T-helper 2 cell treated with Interferon-gamma antibody and Interleukin-4, amounts not matched to agents 5 μg/mL and 100 μg/mL, for 36 hours (primary cell): ENCODE measurements around the gene AIFM2.
"Not testable (repeated sequence)": the region's sequence is repeated elsewhere in the genome, so short reads cannot be mapped to it uniquely, and the experiment has no call there.

Experiments
- DNase-seq: peaks from one replicate; pipeline ENCODE4 v3.0.0; 2021; ENCODE audit warnings: low spot score
- H3K27ac Mint-ChIP-seq: one replicate; pipeline ENCODE4 v1.8.0; 2021; ENCODE audit warnings: mild to moderate bottlenecking, mixed read lengths
- H3K27me3 Mint-ChIP-seq: one replicate; pipeline ENCODE4 v1.8.0; 2021; ENCODE audit warnings: low read depth, mixed read lengths
- H3K36me3 Mint-ChIP-seq: one replicate; pipeline ENCODE4 v1.8.0; 2021; ENCODE audit warnings: low read depth, mixed read lengths
- H3K4me1 Mint-ChIP-seq: one replicate; pipeline ENCODE4 v1.8.0; 2021; ENCODE audit warnings: low read depth, mixed read lengths
- H3K4me3 Mint-ChIP-seq: one replicate; pipeline ENCODE4 v1.8.0; 2022; ENCODE audit warnings: mild to moderate bottlenecking, moderate library complexity, mixed read lengths
- H3K9me3 Mint-ChIP-seq: one replicate; pipeline ENCODE4 v1.8.0; 2021; ENCODE audit warnings: mixed read lengths

Gene AIFM2

GRCh38 chr10:70123166-70123565 is 9.5 kb downstream of the AIFM2 start:
- H3K9me3 Mint-ChIP-seq, H3K4me1 Mint-ChIP-seq, H3K4me3 Mint-ChIP-seq, DNase-seq, H3K36me3 Mint-ChIP-seq, H3K27ac Mint-ChIP-seq, H3K27me3 Mint-ChIP-seq: not testable (repeated sequence)

- Mint-ChIP-seq H3K27ac (no peak overlapping the region), H3K4me3 (no peak overlapping the region), H3K36me3 (no peaks in the 10 kb centered on the region), H3K9me3 (no peaks in the 10 kb centered on the region), H3K4me1 (no peaks in the 10 kb centered on the region), H3K27me3 (no peaks in the 10 kb centered on the region)
- DNase-seq = no peak
Measured at GRCh38 chr10:70122742-70123141, 9.9 kb downstream of the AIFM2 start.

GRCh38 chr10:70121281-70121949 is 11.2 kb downstream of the AIFM2 start:
- H3K4me3 Mint-ChIP-seq = no peak overlapping the region
- DNase-seq = no peak
- H3K27me3 Mint-ChIP-seq = no peaks in the 10 kb centered on the region
- H3K36me3 Mint-ChIP-seq = no peaks in the 10 kb centered on the region
- H3K4me1 Mint-ChIP-seq = no peaks in the 10 kb centered on the region
- no peaks in the 10 kb centered on the region for H3K9me3 Mint-ChIP-seq
- H3K27ac Mint-ChIP-seq = no peak overlapping the region

- DNase-seq = no peak
- Mint-ChIP-seq H3K27ac (no peak overlapping the region), H3K27me3 (no peaks in the 10 kb centered on the region), H3K36me3 (no peaks in the 10 kb centered on the region), H3K4me1 (peaks cover 3% of the 10 kb centered on the region), H3K4me3 (no peak overlapping the region), H3K9me3 (no peaks in the 10 kb centered on the region)
Measured at GRCh38 chr10:70120417-70120816, 12.2 kb downstream of the AIFM2 start.

- DNase-seq = no peak
- no peak overlapping the region for H3K4me3 Mint-ChIP-seq
- H3K36me3 Mint-ChIP-seq = no peaks in the 10 kb centered on the region
- H3K4me1 Mint-ChIP-seq = peaks cover 3% of the 10 kb centered on the region
- H3K9me3 Mint-ChIP-seq = no peaks in the 10 kb centered on the region
- no peak overlapping the region for H3K27ac Mint-ChIP-seq
- no peaks in the 10 kb centered on the region for H3K27me3 Mint-ChIP-seq
Measured at GRCh38 chr10:70119623-70120022, 13.0 kb downstream of the AIFM2 start.

- no peaks in the 10 kb centered on the region for H3K27me3 Mint-ChIP-seq
- no peak overlapping the region for H3K4me3 Mint-ChIP-seq
- peaks cover 3% of the 10 kb centered on the region for H3K4me1 Mint-ChIP-seq
- H3K27ac Mint-ChIP-seq = no peak overlapping the region
- H3K36me3 Mint-ChIP-seq = no peaks in the 10 kb centered on the region
- DNase-seq = no peak
- H3K9me3 Mint-ChIP-seq = no peaks in the 10 kb centered on the region
Measured at GRCh38 chr10:70119197-70119596, 13.4 kb downstream of the AIFM2 start.

GRCh38 chr10:70118196-70118595 is 14.4 kb downstream of the AIFM2 start:
- Mint-ChIP-seq H3K4me1 (peaks cover 3% of the 10 kb centered on the region), H3K27ac (no peak overlapping the region), H3K4me3 (no peak overlapping the region), H3K9me3 (no peaks in the 10 kb centered on the region), H3K36me3 (no peaks in the 10 kb centered on the region), H3K27me3 (no peaks in the 10 kb centered on the region)
- no peak for DNase-seq

- Mint-ChIP-seq H3K4me1 (peaks cover 3% of the 10 kb centered on the region), H3K27ac (no peak overlapping the region), H3K36me3 (no peaks in the 10 kb centered on the region), H3K4me3 (no peak overlapping the region), H3K9me3 (no peaks in the 10 kb centered on the region), H3K27me3 (no peaks in the 10 kb centered on the region)
- DNase-seq = no peak
Measured at GRCh38 chr10:70117646-70118045, 15.0 kb downstream of the AIFM2 start.

- H3K36me3 Mint-ChIP-seq = peaks cover 2% of the 10 kb centered on the region
- no peaks in the 10 kb centered on the region for H3K27me3 Mint-ChIP-seq
- DNase-seq = peak; percentile 34
- no peaks in the 10 kb centered on the region for H3K9me3 Mint-ChIP-seq
- H3K4me1 Mint-ChIP-seq = peaks cover 3% of the 10 kb centered on the region
- H3K4me3 Mint-ChIP-seq = no peak overlapping the region
- H3K27ac Mint-ChIP-seq = no peak overlapping the region
Measured at GRCh38 chr10:70115948-70116682, 16.5 kb downstream of the AIFM2 start.

GRCh38 chr10:70114902-70115301 is 17.7 kb downstream of the AIFM2 start:
- Mint-ChIP-seq H3K27me3 (no peaks in the 10 kb centered on the region), H3K9me3 (no peaks in the 10 kb centered on the region), H3K4me3 (no peak overlapping the region), H3K36me3 (peaks cover 2% of the 10 kb centered on the region), H3K4me1 (peaks cover 3% of the 10 kb centered on the region), H3K27ac (no peak overlapping the region)
- no peak for DNase-seq

- Mint-ChIP-seq H3K36me3 (peaks cover 2% of the 10 kb centered on the region), H3K9me3 (no peaks in the 10 kb centered on the region), H3K4me3 (no peak overlapping the region), H3K27ac (no peak overlapping the region), H3K4me1 (peaks cover 3% of the 10 kb centered on the region), H3K27me3 (no peaks in the 10 kb centered on the region)
- DNase-seq = no peak
Measured at GRCh38 chr10:70112071-70112470, 20.6 kb downstream of the AIFM2 start.

GRCh38 chr10:70111496-70111895 is 21.1 kb downstream of the AIFM2 start:
- H3K9me3 Mint-ChIP-seq = no peaks in the 10 kb centered on the region
- DNase-seq = no peak
- no peak overlapping the region for H3K4me3 Mint-ChIP-seq
- peaks cover 3% of the 10 kb centered on the region for H3K4me1 Mint-ChIP-seq
- no peaks in the 10 kb centered on the region for H3K27me3 Mint-ChIP-seq
- peaks cover 2% of the 10 kb centered on the region for H3K36me3 Mint-ChIP-seq
- H3K27ac Mint-ChIP-seq = no peak overlapping the region

- H3K36me3 Mint-ChIP-seq = peaks cover 4% of the 10 kb centered on the region
- no peak overlapping the region for H3K27ac Mint-ChIP-seq
- DNase-seq = no peak
- H3K4me3 Mint-ChIP-seq = no peak overlapping the region
- no peaks in the 10 kb centered on the region for H3K27me3 Mint-ChIP-seq
- H3K4me1 Mint-ChIP-seq = no peaks in the 10 kb centered on the region
- no peaks in the 10 kb centered on the region for H3K9me3 Mint-ChIP-seq
Measured at GRCh38 chr10:70109064-70109729, 23.4 kb downstream of the AIFM2 start.

- H3K4me1 Mint-ChIP-seq = no peaks in the 10 kb centered on the region
- no peak overlapping the region for H3K27ac Mint-ChIP-seq
- H3K4me3 Mint-ChIP-seq = no peak overlapping the region
Measured at GRCh38 chr10:70106958-70107791, 25.4 kb downstream of the AIFM2 start.

More at GRCh38 chr10:70106958-70107791, 25.4 kb downstream of the AIFM2 start:
- peaks cover 4% of the 10 kb centered on the region for H3K36me3 Mint-ChIP-seq
- no peaks in the 10 kb centered on the region for H3K9me3 Mint-ChIP-seq
- no peaks in the 10 kb centered on the region for H3K27me3 Mint-ChIP-seq
- DNase-seq = no peak
